GM18502 (cell line): Measurements from ENCODE around the gene GRM8.

Experiments
- ATAC-seq: cut with Tn5 transposase; IDR thresholded peaks from one replicate; pipeline ENCODE4 v1.9.1; 2021; ENCODE audit warnings: mild to moderate bottlenecking; ENCODE audit not compliant: unreplicated experiment, poor library complexity

GRM8 gene

GRCh38 chr7:127252778-127253280 is at the start of gene GRM8:
GRM8 (minus strand) TSS chr7:127252941.
- ATAC-seq, result peak; percentile 20

GRCh38 chr7:127290801-127291361 is 38.1 kb upstream of the GRM8 start:
- no peak for ATAC-seq

DNA sequence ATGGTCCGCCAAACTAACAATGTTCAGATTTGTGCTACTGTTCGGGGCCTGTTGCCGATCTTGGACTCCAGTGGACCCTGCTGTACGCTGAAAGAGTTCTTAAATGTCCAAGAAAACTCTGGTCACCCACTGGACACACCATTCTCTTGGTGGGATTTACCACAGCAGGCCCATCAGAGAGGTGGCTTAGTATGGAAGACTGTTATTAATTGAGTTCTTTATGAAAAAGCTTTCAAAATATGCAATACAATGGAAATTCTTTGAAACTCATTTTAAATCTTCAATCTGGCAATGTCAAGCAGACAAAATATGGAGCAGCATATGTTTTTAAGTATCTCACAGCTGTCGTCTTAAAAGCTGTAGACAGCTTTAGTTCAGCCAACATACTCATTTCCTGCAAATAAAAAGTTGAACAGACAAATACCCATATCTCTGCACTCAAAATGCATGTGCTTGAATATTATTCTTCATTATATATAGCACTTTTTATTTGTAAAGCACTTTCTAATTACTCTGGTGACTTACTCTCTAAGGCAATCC is 37.4 kb upstream of the GRM8 start:
- no peak for ATAC-seq

DNA sequence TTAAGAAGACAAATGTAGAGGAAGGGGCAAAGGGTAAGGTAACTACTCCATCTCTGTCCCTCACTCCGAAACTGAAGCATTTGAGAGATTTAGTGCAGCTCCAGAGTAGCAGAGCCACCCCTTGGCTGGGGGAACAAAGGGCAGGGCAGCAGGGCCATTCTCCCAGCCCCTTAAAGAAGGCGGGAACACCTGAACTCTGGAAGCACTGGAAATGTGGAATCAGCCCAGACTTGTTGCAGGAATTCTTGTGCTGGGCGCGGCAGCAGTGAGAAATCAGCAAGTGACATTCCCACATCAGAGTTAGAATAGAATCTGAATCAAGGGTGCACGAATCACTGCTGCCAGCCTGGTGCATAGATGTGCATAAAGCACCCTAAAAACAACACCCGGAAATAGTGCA is 34.4 kb upstream of the GRM8 start:
- ATAC-seq, result no peak

- no peak for ATAC-seq
Measured at GRCh38 chr7:127270093-127270492, 17.4 kb upstream of the GRM8 start.

- ATAC-seq, result no peak
Measured at GRCh38 chr7:127266047-127266446, 13.3 kb upstream of the GRM8 start.

- no peak for ATAC-seq
Measured at GRCh38 chr7:127264219-127264618, 11.5 kb upstream of the GRM8 start.

DNA sequence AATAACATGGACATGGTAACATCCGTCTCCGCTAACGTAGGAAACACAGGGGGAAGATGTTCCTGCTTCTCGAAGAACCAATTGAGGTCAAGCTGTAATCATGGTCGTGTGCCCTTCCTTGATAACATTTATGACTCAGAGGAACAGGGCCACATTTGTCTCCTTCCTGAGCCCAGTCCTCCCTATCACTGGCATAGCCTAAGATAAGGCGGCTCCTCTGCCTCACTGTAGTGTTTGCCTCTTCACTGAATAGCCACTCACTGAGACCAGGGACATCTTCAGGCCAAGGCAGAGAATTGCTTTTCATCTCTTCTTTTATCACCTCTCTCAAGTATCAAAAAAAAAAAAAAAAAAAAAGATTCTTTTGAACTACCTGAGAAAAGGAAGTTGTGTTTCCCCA is 5.4 kb upstream of the GRM8 start:
- ATAC-seq, result no peak

GRCh38 chr7:127257086-127257485 is 4.3 kb upstream of the GRM8 start:
- ATAC-seq, result no peak

DNA sequence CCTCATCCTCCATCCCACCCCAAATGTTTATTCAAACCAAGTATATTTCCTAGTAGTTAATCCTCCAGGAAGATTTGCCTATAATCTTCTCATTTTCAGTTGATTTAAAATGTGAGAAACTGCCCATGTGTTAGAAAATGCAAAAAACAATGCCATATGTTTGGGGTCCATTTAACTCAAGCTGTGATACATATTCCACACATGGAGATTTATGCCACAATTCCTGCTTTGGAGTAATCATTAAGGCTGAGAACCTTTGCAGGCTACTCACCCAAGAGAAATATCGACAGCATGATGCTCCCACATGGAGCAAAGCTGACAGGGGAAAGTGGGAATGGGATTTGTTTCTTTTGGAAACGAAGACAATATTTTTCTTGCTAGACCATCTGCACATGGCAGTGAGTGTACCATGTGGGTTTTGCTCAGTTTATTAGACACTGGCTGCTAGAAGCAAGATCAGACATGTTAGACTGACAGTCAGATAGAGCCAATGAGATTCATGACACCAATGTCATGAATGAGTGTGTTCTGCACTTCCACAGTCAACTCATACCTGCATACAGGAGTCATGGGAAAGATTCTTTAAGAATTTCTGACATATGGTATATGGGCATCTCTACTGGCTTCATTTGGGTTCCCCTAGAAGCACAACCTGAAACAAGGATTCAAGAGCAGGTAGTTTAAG is 3.4 kb upstream of the GRM8 start:
- no peak for ATAC-seq

DNA sequence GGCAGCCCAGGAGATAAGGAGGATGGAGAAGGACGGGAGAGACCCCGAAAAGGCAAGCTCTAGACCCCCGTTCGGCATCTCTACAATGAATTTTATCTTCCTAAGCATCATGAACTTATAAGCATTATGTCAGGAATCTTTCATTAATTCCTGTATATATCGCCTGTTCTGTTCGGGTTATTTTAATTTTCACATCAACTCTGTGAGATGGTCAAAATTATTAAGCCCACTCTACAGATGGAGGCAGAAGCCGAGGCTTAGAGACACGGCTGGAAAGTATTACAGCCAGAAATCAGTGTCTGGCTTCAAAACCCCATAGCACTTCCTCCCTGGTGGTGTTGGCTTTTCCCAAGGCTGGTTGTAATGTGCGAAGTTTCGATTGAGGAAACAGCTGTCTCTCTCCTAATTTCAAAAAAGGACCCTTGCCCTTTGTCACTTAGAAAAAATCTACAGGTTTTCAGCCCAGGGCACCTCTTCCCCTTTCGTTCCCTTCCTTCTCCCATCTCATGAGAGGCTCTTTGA is 1.5 kb upstream of the GRM8 start:
- no peak for ATAC-seq

- ATAC-seq, result peak; percentile 87
Measured at GRCh38 chr7:127253281-127254162, 781 bp upstream of the GRM8 start.

DNA sequence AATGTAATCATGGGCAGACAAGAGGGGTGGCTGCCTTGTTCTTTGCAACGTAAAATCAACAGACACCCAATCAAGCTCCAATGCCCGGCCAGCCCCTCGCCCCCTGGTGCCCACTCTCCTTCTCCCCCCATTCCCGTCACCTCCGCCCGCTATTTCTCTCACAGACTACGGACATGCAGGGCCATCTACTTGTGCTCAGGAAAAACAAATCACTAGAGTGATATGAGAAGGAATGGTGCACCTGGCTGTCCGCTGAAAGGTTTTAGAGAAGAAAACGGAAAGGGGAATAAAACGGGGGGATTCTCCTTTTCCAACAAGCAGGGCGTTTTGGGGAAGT is 396 bp downstream of the GRM8 start:
- no peak for ATAC-seq

DNA sequence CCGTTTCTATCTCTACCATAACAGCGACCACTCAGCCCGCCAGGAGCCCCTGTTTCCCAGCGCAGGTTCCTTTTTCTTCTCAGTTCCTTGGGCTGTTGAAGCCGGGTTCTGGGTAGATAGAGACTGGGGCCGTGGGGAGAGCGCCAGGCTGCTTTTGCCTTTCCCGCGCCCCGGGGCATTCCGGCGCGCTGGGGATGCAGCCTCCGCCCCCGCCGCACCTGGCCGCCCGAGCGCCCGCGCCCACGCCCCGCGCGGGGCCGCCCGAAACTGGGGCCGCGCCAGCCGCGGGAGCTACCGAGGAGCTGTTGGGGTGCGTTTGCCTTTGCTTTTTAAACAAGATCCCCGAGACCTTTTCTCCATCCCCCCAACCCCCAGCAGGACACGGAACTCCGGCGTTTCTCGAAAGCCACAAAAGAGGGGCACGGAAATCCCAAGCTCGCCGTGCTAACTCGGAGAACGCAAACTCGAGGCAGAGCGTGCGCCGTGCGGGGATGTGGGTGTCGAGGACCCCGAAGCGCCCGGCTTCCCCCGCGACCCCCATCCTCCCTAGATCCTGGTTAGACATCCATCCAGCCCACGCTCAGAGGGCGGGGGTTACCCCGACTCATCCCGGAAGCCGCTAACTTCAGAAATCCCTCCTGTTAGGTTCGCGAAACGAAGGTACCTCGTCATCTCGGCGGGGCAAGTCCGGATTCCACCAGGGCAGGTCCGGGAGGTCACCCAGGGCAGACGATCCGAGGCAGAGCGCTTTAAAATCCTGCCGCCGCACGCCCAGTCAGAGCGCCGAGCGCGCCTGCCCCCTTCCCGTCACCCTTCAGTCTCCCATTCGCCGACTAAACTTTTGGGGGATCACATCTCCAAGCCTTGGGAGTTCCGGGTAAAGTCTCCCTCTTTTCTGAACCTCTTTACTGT is 1.0 kb downstream of the GRM8 start:
- no peak for ATAC-seq

- ATAC-seq, result no peak
Measured at GRCh38 chr7:127251036-127251464, 1.7 kb downstream of the GRM8 start.

DNA sequence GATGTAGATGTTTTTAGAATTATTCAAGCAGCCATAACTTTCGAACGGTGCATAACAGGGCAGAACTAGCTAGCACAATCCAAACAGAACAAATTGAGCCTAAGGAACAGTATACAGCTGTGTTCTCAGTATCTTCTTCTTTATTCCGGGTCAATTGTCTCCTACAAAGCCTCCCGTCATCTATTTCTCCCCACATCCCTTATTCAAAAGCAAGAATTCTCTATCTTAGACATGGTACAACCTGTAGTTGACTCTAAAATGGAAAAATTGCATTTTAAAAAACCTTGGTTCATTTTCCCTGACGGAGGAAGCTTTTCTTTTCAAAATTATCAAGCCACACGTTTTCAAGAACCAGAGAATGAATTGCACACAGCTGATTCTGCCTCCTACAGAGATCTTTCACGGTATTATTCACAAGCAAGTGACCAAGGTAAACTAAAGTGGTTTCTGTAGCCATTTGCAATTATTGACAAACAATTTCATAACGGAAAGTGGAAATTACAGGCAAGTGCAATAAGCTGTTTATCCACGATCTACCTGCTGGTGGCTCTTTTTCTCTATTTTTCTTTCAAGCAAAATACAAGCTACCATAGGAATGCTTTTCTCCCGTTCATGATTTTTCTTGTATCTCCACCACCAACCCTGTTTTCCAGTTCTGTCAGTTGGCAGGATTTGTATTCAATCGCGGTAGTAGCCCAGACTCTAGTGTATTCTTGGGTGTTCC is 2.3 kb downstream of the GRM8 start:
- no peak for ATAC-seq

DNA sequence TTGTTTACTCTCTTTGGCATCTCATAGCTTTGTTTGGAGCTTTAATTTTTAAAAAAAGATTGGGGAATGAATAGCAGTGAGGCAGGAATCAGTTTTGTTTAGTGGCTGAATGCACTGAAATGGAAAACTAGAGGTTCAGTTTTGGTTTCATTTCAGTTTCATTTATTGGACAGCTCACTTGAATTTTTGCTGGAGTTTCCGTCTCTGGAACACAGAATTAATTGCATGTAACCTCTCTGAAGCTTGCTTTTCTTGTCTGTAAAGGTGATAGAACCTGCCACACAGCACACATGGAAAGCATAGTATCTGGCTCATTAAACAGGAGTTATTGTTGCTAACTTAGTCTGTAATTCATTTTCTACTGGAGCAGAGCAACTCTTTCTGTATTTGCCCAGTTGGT is 7.1 kb downstream of the GRM8 start:
- no peak for ATAC-seq

DNA sequence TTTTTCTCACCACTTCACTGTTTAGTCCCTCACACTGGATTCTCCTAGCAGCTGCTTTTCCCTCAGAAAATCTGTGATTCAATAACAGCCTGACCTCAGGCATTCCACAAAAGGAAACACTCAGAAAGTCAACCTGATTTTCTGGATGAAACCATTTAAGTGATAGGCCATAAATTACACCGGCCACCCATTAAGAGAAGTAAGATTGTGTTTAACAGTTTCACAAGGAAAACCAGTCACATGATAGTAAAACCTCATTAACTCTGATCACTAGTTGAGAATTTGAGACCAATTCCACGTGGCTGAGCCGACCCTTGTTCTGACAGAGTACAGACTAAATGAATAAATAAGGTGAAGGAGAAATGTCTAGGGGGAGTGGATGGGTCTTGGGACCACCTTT is 7.7 kb downstream of the GRM8 start:
- ATAC-seq, result no peak

DNA sequence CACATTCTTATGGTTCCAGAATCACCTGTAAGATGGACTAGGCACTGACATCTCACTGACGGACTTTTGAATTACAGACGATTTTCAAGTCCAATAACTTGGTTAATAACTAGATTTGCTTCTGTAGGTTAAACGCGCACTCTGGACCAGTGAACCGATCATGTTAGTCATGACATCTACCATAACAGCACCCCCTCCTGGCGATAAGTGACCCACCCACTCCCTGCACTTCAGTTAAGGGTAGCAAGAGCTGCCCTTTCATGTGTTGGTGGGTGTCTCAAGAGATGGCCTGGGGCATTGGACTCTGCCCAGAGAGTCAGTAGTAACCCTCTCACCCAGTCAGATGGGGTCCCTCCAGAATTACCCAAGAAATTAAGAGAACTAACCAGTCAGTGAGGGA is 12.9 kb downstream of the GRM8 start:
- ATAC-seq, result peak; percentile 56
